SU-DHL-6 (cell line): ENCODE measurements around the gene SIGLEC7.

Experiments used
- H2AFZ ChIP-seq: fragments of 200-600 bp; sonication (generic); 2 replicates; pipeline ENCODE4 v1.6.1; 2014; ENCODE audit warnings: low read depth, mild to moderate bottlenecking, moderate library complexity, mixed read lengths, antibody characterized with exemption, low read length; ENCODE audit not compliant: severe bottlenecking
- H3F3A ChIP-seq: fragments of 200-600 bp; shearing (Covaris generic); 2 replicates; pipeline ENCODE4 v1.6.0; 2016; ENCODE audit warnings: antibody characterized with exemption, mild to moderate bottlenecking; ENCODE audit not compliant: insufficient read depth
- H3K27ac ChIP-seq: fragments of 200-600 bp; sonication (generic); 2 replicates; pipeline ENCODE4 v1.5.1; 2016; ENCODE audit warnings: low read depth, mild to moderate bottlenecking, low read length, moderate library complexity, mixed read lengths
- H3K27me3 ChIP-seq: fragments of 200-600 bp; sonication (generic), shearing (Covaris generic); 2 replicates; pipeline ENCODE4 v1.6.0; 2014; ENCODE audit warnings: mild to moderate bottlenecking, low read length
- H3K36me3 ChIP-seq: fragments of 200-600 bp; sonication (generic); 2 replicates; pipeline ENCODE4 v1.6.1; 2014; ENCODE audit warnings: mild to moderate bottlenecking, low read length, mixed read lengths
- H3K4me2 ChIP-seq: fragments of 300-600, 200-600 bp; shearing (Covaris generic), sonication (generic); 2 replicates; pipeline ENCODE4 v1.6.0; 2014; ENCODE audit warnings: low read length, low read depth, mild to moderate bottlenecking; ENCODE audit not compliant: poor library complexity, severe bottlenecking
- H3K4me3 ChIP-seq: fragments of 200-600 bp; sonication (generic); 2 replicates; pipeline ENCODE4 v1.5.1; 2014; ENCODE audit warnings: antibody characterized with exemption, low read length, mild to moderate bottlenecking, mixed read lengths; ENCODE audit not compliant: insufficient read depth, poor library complexity, severe bottlenecking
- H3K79me2 ChIP-seq: fragments of 200-600 bp; sonication (generic); 2 replicates; pipeline ENCODE4 v1.6.1; 2014; ENCODE audit warnings: mild to moderate bottlenecking, low read length, moderate library complexity; ENCODE audit not compliant: insufficient read depth
- H3K9ac ChIP-seq: fragments of 200-600 bp; sonication (generic); 2 replicates; pipeline ENCODE4 v1.7.0; 2014; ENCODE audit warnings: mild to moderate bottlenecking, low read length
- H3K9me2 ChIP-seq: fragments of 200-600 bp; sonication (generic); replicated peaks from 2 replicates; pipeline ENCODE4 v1.6.1; 2014; ENCODE audit warnings: low read length; ENCODE audit not compliant: insufficient read depth
- H3K9me3 ChIP-seq: fragments of 200-600 bp; sonication (generic); 2 replicates; pipeline ENCODE4 v1.6.1; 2014; ENCODE audit warnings: low read length, mixed read lengths; ENCODE audit not compliant: insufficient read depth
- H4K20me1 ChIP-seq: fragments of 200-600 bp; sonication (generic); 2 replicates; pipeline ENCODE4 v1.6.1; 2014; ENCODE audit warnings: low read depth, mild to moderate bottlenecking, antibody characterized with exemption, low read length, moderate library complexity, mixed read lengths
- CTCF ChIP-seq: fragments of 200-600 bp; sonication (generic); IDR thresholded peaks from one replicate; pipeline ENCODE4 v1.5.1; 2017; ENCODE audit warnings: antibody characterized with exemption, mild to moderate bottlenecking, low read length, moderate library complexity; ENCODE audit not compliant: insufficient read depth, poor library complexity, severe bottlenecking
- EZH2phosphoT487 ChIP-seq: fragments of 200-600 bp; sonication (generic), shearing (Covaris generic); conservative IDR thresholded peaks from 2 replicates; pipeline ENCODE4 v1.6.1; 2018; ENCODE audit warnings: mild to moderate bottlenecking, antibody characterized with exemption, low read length, moderate library complexity, mixed read lengths

Gene SIGLEC7

GRCh38 chr19:51195316-51195586 is 53.1 kb downstream of the SIGLEC7 start:
- no peak overlapping the region for H3K27ac ChIP-seq
- H4K20me1 ChIP-seq, result no peaks in the 10 kb centered on the region
- H3F3A ChIP-seq, result no peaks in the 10 kb centered on the region
- H3K9ac ChIP-seq, result no peak overlapping the region
- TF ChIP-seq CTCF (no peak), EZH2phosphoT487 (no peak)
- no peaks in the 10 kb centered on the region for H3K36me3 ChIP-seq
- no peaks in the 10 kb centered on the region for H3K27me3 ChIP-seq
- H3K79me2 ChIP-seq, result no peaks in the 10 kb centered on the region
- no peak overlapping the region for H3K4me3 ChIP-seq
- no peaks in the 10 kb centered on the region for H3K9me2 ChIP-seq
- H3K4me2 ChIP-seq, result no peak overlapping the region
- no peak overlapping the region for H2AFZ ChIP-seq
- no peaks in the 10 kb centered on the region for H3K9me3 ChIP-seq

- Histone ChIP-seq H3K27ac (no peak overlapping the region), H3K4me2 (no peak overlapping the region), H3K27me3 (no peaks in the 10 kb centered on the region), H4K20me1 (no peaks in the 10 kb centered on the region), H3K9ac (no peak overlapping the region), H3K9me2 (no peaks in the 10 kb centered on the region), H3K79me2 (no peaks in the 10 kb centered on the region), H2AFZ (no peak overlapping the region), H3K9me3 (no peaks in the 10 kb centered on the region), H3K36me3 (no peaks in the 10 kb centered on the region), H3K4me3 (no peak overlapping the region), H3F3A (no peaks in the 10 kb centered on the region)
- TF ChIP-seq CTCF (no peak), EZH2phosphoT487 (no peak)
Observed at GRCh38 chr19:51195616-51196015, 53.5 kb downstream of the SIGLEC7 start.

- Histone ChIP-seq H3K36me3 (no peaks in the 10 kb centered on the region), H2AFZ (no peak overlapping the region), H3F3A (no peaks in the 10 kb centered on the region), H3K27ac (no peak overlapping the region), H3K4me3 (no peak overlapping the region), H3K27me3 (no peaks in the 10 kb centered on the region), H3K9me3 (no peaks in the 10 kb centered on the region), H3K9me2 (no peaks in the 10 kb centered on the region), H3K79me2 (no peaks in the 10 kb centered on the region), H3K9ac (no peak overlapping the region), H4K20me1 (no peaks in the 10 kb centered on the region), H3K4me2 (no peak overlapping the region)
- TF ChIP-seq EZH2phosphoT487 (no peak), CTCF (no peak)
Observed at GRCh38 chr19:51196181-51196580, 54.1 kb downstream of the SIGLEC7 start.

GRCh38 chr19:51198641-51199040 is 56.5 kb downstream of the SIGLEC7 start:
- TF ChIP-seq CTCF, result no peak
- no peaks in the 10 kb centered on the region for H4K20me1 ChIP-seq

More at GRCh38 chr19:51198641-51199040, 56.5 kb downstream of the SIGLEC7 start:
- no peaks in the 10 kb centered on the region for H3K9me3 ChIP-seq
- no peak overlapping the region for H3K4me2 ChIP-seq
- H3K9me2 ChIP-seq, result no peaks in the 10 kb centered on the region
- no peak overlapping the region for H3K4me3 ChIP-seq
- H3K9ac ChIP-seq, result no peak overlapping the region
- no peaks in the 10 kb centered on the region for H3K27me3 ChIP-seq
- H3F3A ChIP-seq, result no peaks in the 10 kb centered on the region
- H3K79me2 ChIP-seq, result no peaks in the 10 kb centered on the region
- H3K36me3 ChIP-seq, result no peaks in the 10 kb centered on the region
- no peak overlapping the region for H3K27ac ChIP-seq
- no peak overlapping the region for H2AFZ ChIP-seq
